ENCODE measurements around the gene PRKD1. TPM values are rescaled to one million over a fixed set of nuclear protein-coding genes. Genes with fewer than 3 reads are reported as not detected.

Gene PRKD1
- total RNA-seq, 1 experiment from 2014 or later: not detected

DNA sequence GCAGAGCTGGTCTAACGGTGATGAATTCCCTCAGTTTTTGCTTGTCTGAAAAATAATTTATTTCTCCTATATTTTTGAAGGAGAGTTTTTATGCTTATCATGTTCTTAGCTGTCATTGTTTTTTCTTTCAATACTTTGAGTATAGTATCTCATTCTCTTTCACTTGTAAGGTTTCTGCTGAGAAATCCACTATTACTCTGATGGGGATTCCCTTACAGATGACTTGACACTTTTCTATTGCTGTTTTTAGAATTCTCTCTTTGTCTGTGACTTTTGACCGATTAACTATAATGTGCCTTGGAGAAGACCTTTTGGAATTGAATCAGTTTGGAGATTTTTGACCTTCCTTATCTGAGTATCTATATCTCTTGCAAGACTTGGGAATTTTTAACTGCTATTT lies 139.6 kb downstream of the PRKD1 start:
- Histone ChIP-seq H4K20me1 (ENCODE audit: insufficient read depth) (no peaks in the 10 kb centered on the region), H3K79me2 (ENCODE audit: insufficient read depth, low read length) (no peaks in the 10 kb centered on the region), H3K9me2 (ENCODE audit: insufficient read depth) (no peaks in the 10 kb centered on the region), H3K27ac (ENCODE audit: low read depth, low read length) (no peak overlapping the region), H3K27me3 (ENCODE audit: insufficient read depth, low read length) (no peaks in the 10 kb centered on the region), H3K9ac (ENCODE audit: low read length) (no peak overlapping the region), H3K4me2 (ENCODE audit: low read length) (no peak overlapping the region), H3K4me1 (ENCODE audit: control insufficient read depth in 1 of 2, insufficient read depth in 2 of 2, low read length in 2 of 2) (no peaks in the 10 kb centered on the region), H3K36me3 (ENCODE audit: control insufficient read depth in 1 of 2, insufficient read depth in 2 of 2, low read length in 2 of 2) (no peaks in the 10 kb centered on the region; a peak in 1 of 4 replicates), H3K4me3 (replicated peaks in 1 of 2; ENCODE audit: low read depth in 1 of 2, low read length in 2 of 2) (no peak overlapping the region), H2AFZ (ENCODE audit: low read depth, low read length, poor library complexity, severe bottlenecking) (no peak overlapping the region), H3K9me3 (ENCODE audit: control insufficient read depth in 1 of 2, insufficient read depth in 1 of 2, low read depth in 1 of 2, low read length in 2 of 2) (peaks cover 14 to 25% of the 10 kb centered on the region in 2 experiments; a peak in 2 of 4 replicates)
- CTCF ChIA-PET: no interaction called here
- intact Hi-C loops (cut with micrococcal nuclease): no loop called here
- no peak for TF ChIP-seq CBX3 (IDR thresholded peaks at IDR 0.05; ENCODE audit: low read depth)
- no peak for TF ChIP-seq REST (IDR thresholded peaks at IDR 0.05; ENCODE audit: low read depth)
- no peak for TF ChIP-seq MAX (IDR thresholded peaks at IDR 0.05)
- no peak for TF ChIP-seq EZH2phosphoT487 (IDR thresholded peaks at IDR 0.05; ENCODE audit: borderline replicate concordance)
- no peak for TF ChIP-seq SIN3A (IDR thresholded peaks at IDR 0.05; ENCODE audit: low read depth)
- no peak for TF ChIP-seq ZFX (IDR thresholded peaks at IDR 0.05)
- no peak for TF ChIP-seq EGR1 (IDR thresholded peaks at IDR 0.05; ENCODE audit: low read depth)
- TF ChIP-seq, protein P1, sequence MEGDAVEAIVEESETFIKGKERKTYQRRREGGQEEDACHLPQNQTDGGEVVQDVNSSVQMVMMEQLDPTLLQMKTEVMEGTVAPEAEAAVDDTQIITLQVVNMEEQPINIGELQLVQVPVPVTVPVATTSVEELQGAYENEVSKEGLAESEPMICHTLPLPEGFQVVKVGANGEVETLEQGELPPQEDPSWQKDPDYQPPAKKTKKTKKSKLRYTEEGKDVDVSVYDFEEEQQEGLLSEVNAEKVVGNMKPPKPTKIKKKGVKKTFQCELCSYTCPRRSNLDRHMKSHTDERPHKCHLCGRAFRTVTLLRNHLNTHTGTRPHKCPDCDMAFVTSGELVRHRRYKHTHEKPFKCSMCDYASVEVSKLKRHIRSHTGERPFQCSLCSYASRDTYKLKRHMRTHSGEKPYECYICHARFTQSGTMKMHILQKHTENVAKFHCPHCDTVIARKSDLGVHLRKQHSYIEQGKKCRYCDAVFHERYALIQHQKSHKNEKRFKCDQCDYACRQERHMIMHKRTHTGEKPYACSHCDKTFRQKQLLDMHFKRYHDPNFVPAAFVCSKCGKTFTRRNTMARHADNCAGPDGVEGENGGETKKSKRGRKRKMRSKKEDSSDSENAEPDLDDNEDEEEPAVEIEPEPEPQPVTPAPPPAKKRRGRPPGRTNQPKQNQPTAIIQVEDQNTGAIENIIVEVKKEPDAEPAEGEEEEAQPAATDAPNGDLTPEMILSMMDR (IDR thresholded peaks at IDR 0.05 in 2 of 3, conservative IDR thresholded peaks at IDR 0.05 in 1 of 3; ENCODE audit: borderline replicate concordance in 1 of 3, insufficient read depth in 1 of 3, low read depth in 2 of 3, low read length in 2 of 3): no peak
- no peak for TF ChIP-seq POLR2A (IDR thresholded peaks at IDR 0.05; ENCODE audit: borderline replicate concordance, extremely low read depth, insufficient read depth, insufficient read length)
- POLR2A ChIA-PET: no interaction called here
- RAD21 ChIA-PET (ENCODE audit: low non-redundant PET in 1 of 2, low total read pairs in 2 of 2, uncharacterized antibody in 2 of 2, unreplicated experiment in 2 of 2): no interaction called here
- DNase-seq (ENCODE audit: low read depth, low spot score) (no peak), ATAC-seq (no peak)
- no TSS peak for BruUV-seq (replicated peaks)

All from HCT116 (cell line).